GM23338 (cell line): Measurements from ENCODE around the gene DGCR8. TPM values are rescaled to one million over a fixed set of nuclear protein-coding genes. Genes with fewer than 3 reads are reported as not detected.

ENCODE experiments used
- CREB1 ChIP-seq: fragments of 250-450 bp; sonication (Bioruptor Pico); IDR thresholded peaks from 2 replicates; pipeline ENCODE4 v1.5.0; 2020; ENCODE audit warnings: low read depth, mild to moderate bottlenecking, moderate library complexity
- CTCF ChIP-seq, 2 experiments: fragments of 200-600 bp in 1 of 2; sonication (generic) in 1 of 2; conservative IDR thresholded peaks; 2 replicates each; pipeline versions ENCODE4 v1.5.1 to v1.6.1; 2016 to 2017; ENCODE audit warnings: antibody characterized with exemption in 2 of 2, low read depth in 2 of 2, mild to moderate bottlenecking in 2 of 2, moderate library complexity in 1 of 2
- ETS1 ChIP-seq: IDR thresholded peaks from 2 replicates; pipeline ENCODE4 v1.6.1; 2016; ENCODE audit warnings: antibody characterized with exemption
- EZH2 ChIP-seq: fragments of 200-600 bp; sonication (generic); IDR thresholded peaks from one replicate; pipeline ENCODE4 v1.8.0; 2017; ENCODE audit warnings: antibody characterized with exemption, mild to moderate bottlenecking, low read depth; ENCODE audit not compliant: unreplicated experiment
- JUNB ChIP-seq: IDR thresholded peaks from one replicate; pipeline ENCODE4 v1.6.1; 2016; ENCODE audit warnings: antibody characterized with exemption; ENCODE audit not compliant: unreplicated experiment
- NANOG ChIP-seq: IDR thresholded peaks from 2 replicates; pipeline ENCODE4 v1.6.1; 2016; ENCODE audit warnings: antibody characterized with exemption, borderline replicate concordance
- POLR2AphosphoS5 ChIP-seq: IDR thresholded peaks from 2 replicates; pipeline ENCODE4 v1.6.1; 2016; ENCODE audit warnings: antibody characterized with exemption, low read depth
- STAT1 ChIP-seq: IDR thresholded peaks from one replicate; pipeline ENCODE4 v1.6.1; 2016; ENCODE audit warnings: antibody characterized with exemption; ENCODE audit not compliant: unreplicated experiment
- ZNF114 ChIP-seq: fragments of 250-450 bp; sonication (Bioruptor Pico); IDR thresholded peaks from 2 replicates; pipeline ENCODE4 v1.5.0; 2020; ENCODE audit warnings: mild to moderate bottlenecking, moderate library complexity
- ZNF462 ChIP-seq: fragments of 250-450 bp; sonication (Bioruptor Pico); IDR thresholded peaks from 2 replicates; pipeline ENCODE4 v1.5.0; 2020; ENCODE audit warnings: mild to moderate bottlenecking, moderate library complexity
- polyA plus RNA-seq: library from polyadenylated mRNA; unstranded; fragments of >200 nt; fragmentation: Nextera tagmentation; extraction: Ambion mirVana; gene quantifications from 2 replicates; pipeline ENCODE4 v1.2.1, GENCODE V29; 2016
- total RNA-seq: library from RNA; depleted of rRNA; stranded (reverse); fragments of >200 nt; shearing (Covaris generic); gene quantifications from 2 replicates; pipeline ENCODE4 v1.2.3, GENCODE V29; 2014

The DGCR8 gene
- total and polyA plus RNA-seq, 2 experiments from 2014 or later: 12.2 to 48.9 TPM

- TF ChIP-seq ZNF462 (CRISPR knock-in tag) (no peak), STAT1 (no peak), EZH2 (no peak), ETS1 (no peak), CTCF (conservative IDR thresholded peaks at IDR 0.05; ENCODE audit: low read depth in 2 of 2) (no peak), NANOG (no peak), CREB1 (CRISPR knock-in tag) (no peak), JUNB (no peak), ZNF114 (no peak), POLR2AphosphoS5 (no peak)
Measured at GRCh38 chr22:20145832-20146223, 65.8 kb downstream of the DGCR8 start (continued).
